Upper lobe of right lung (tissue), 1 donor: Measurements from ENCODE around the gene ESRP2. TPM values are rescaled to one million over a fixed set of nuclear protein-coding genes. Genes with fewer than 3 reads are reported as not detected.

Source experiments
- ATAC-seq: fragments of 200-7000 bp; cut with Tn5 transposase; one replicate; pipeline ENCODE4 v1.9.1; 2020; ENCODE audit warnings: mild to moderate bottlenecking, moderate library complexity
- DNase-seq: peaks from one replicate; pipeline ENCODE4 v3.0.0-alpha.2; 2020
- H3K27ac ChIP-seq: fragments of 200-600 bp; one replicate; pipeline ENCODE4 v1.8.0; 2022
- H3K27me3 ChIP-seq: fragments of 200-600 bp; one replicate; pipeline ENCODE4 v1.8.0; 2022; ENCODE audit warnings: mild to moderate bottlenecking
- H3K36me3 ChIP-seq: fragments of 200-600 bp; one replicate; pipeline ENCODE4 v1.8.0; 2022
- H3K4me1 ChIP-seq: fragments of 200-600 bp; one replicate; pipeline ENCODE4 v1.8.0; 2022
- H3K4me3 ChIP-seq: fragments of 200-600 bp; one replicate; pipeline ENCODE4 v1.8.0; 2022; ENCODE audit warnings: mild to moderate bottlenecking
- H3K9me3 ChIP-seq: fragments of 200-600 bp; one replicate; pipeline ENCODE4 v1.8.0; 2022
- intact Hi-C: fragments of 100-400 bp; cut with DNase I; formaldehyde crosslinking; loops from one replicate; pipeline ENCODE4 v1.11.0; 2022
- total RNA-seq: library from RNA; stranded (reverse); fragmentation: NEBNext Ultra II Directional; extraction: Animal tissue kit (Norgen Biotek cat#: 25700); gene quantifications from one replicate; pipeline ENCODE4 v1.2.1, GENCODE V29; 2021
- TF ChIP-seq, protein P1 (sequence below): fragments of 200-600 bp; IDR thresholded peaks from one replicate; pipeline ENCODE4 v1.8.0; 2022; ENCODE audit warnings: antibody characterized with exemption
- donor health status: DM: no; HTN: yes; CAD: no; lungs with severe emphysema.

The ESRP2 gene
- total RNA-seq, 1 donor from 2014 or later = 61.0 TPM

DNA sequence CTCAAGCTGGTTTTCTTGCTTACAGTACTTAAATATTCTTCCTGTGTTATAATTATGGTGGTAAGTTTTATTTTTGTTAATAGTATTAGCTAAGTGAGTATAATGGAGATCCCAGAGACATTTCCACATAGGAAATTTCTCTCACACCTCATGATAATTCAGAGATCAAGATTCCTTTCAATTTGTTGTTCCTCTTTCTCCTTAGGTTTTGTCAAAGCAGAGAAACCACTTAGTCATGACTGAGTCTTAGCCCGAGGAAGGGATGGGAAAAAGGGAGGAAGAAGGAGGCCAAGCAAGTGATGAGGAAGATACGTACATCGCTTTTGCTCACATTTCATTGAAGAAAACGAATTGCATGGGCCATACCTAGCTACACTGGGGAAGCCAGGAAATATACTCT is 18.4 kb downstream of the ESRP2 start:
- TF ChIP-seq, protein P1, sequence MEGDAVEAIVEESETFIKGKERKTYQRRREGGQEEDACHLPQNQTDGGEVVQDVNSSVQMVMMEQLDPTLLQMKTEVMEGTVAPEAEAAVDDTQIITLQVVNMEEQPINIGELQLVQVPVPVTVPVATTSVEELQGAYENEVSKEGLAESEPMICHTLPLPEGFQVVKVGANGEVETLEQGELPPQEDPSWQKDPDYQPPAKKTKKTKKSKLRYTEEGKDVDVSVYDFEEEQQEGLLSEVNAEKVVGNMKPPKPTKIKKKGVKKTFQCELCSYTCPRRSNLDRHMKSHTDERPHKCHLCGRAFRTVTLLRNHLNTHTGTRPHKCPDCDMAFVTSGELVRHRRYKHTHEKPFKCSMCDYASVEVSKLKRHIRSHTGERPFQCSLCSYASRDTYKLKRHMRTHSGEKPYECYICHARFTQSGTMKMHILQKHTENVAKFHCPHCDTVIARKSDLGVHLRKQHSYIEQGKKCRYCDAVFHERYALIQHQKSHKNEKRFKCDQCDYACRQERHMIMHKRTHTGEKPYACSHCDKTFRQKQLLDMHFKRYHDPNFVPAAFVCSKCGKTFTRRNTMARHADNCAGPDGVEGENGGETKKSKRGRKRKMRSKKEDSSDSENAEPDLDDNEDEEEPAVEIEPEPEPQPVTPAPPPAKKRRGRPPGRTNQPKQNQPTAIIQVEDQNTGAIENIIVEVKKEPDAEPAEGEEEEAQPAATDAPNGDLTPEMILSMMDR = no peak
- H3K27me3 ChIP-seq = no peaks in the 10 kb centered on the region
- H3K9me3 ChIP-seq = no peaks in the 10 kb centered on the region
- H3K4me3 ChIP-seq = no peak overlapping the region
- H3K4me1 ChIP-seq = no peaks in the 10 kb centered on the region
- H3K27ac ChIP-seq = no peak overlapping the region
- H3K36me3 ChIP-seq = peaks cover 15% of the 10 kb centered on the region
- DNase-seq (no peak), ATAC-seq (no peak)
- intact Hi-C loops = no loop called here

DNA sequence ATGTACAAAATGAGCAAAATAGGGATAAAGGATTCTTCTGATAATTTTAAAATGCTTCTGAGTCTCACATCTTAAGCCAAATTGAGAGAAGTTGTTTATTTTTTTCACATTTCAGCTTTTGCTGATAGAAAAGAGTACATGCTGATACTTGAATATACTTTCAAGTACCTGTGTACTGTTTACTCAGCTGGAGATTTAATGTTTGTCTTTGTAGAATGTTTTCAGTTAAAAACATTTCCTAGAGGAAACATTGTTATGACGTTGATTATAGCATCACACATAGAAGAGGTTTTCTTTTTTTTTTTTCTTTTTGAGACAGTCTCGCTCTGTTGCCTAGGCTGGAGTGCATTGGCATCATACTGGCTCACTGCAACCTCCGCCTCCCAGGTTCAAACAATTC is 19.7 kb downstream of the ESRP2 start:
- no peaks in the 10 kb centered on the region for H3K9me3 ChIP-seq
- no peak overlapping the region for H3K4me3 ChIP-seq
- no peak overlapping the region for H3K27ac ChIP-seq
- H3K36me3 ChIP-seq = peaks cover 6% of the 10 kb centered on the region
- no peak for DNase-seq
- intact Hi-C loops = no loop called here
- TF ChIP-seq, protein P1 = no peak
- H3K4me1 ChIP-seq = no peaks in the 10 kb centered on the region
- no peak for ATAC-seq
- H3K27me3 ChIP-seq = no peaks in the 10 kb centered on the region

DNA sequence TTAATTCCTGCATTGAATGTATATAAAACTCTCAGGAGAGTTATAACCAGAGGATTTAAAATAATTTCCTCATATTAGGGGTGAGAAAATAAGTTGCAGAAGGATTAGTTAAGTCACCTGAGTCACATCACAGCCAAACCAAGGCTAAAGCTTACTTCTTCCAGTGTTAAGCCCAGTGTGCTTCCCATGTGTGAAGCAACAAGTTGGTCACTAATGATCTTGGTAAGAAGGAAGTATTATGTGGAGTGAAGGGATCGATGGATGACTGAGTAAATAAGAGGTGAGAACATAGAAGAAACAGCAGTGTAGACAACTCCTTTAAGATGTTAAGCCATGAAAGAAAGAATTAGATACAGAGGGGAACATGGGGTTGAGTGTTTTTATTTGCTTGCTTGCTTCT is 20.6 kb downstream of the ESRP2 start:
- no peaks in the 10 kb centered on the region for H3K27me3 ChIP-seq
- peaks cover 4% of the 10 kb centered on the region for H3K36me3 ChIP-seq
- intact Hi-C loops = no loop called here
- no peak overlapping the region for H3K4me3 ChIP-seq
- H3K4me1 ChIP-seq = no peaks in the 10 kb centered on the region
- H3K27ac ChIP-seq = no peak overlapping the region
- DNase-seq (no peak), ATAC-seq (no peak)
- no peaks in the 10 kb centered on the region for H3K9me3 ChIP-seq
- TF ChIP-seq, protein P1 = no peak

- TF ChIP-seq, protein P1 = no peak
- ATAC-seq (no peak), DNase-seq (no peak)
- no peaks in the 10 kb centered on the region for H3K27me3 ChIP-seq
- H3K27ac ChIP-seq = no peak overlapping the region
- H3K36me3 ChIP-seq = peaks cover 4% of the 10 kb centered on the region
- no peaks in the 10 kb centered on the region for H3K4me1 ChIP-seq
- H3K9me3 ChIP-seq = no peaks in the 10 kb centered on the region
- intact Hi-C loops = no loop called here
- H3K4me3 ChIP-seq = no peak overlapping the region
These were observed 21.2 kb downstream of the ESRP2 start for GRCh38 chr16:68214726-68215125.

- no peak for DNase-seq
- Histone ChIP-seq H3K27ac (no peak overlapping the region), H3K4me3 (no peak overlapping the region), H3K36me3 (peaks cover 9% of the 10 kb centered on the region), H3K9me3 (no peaks in the 10 kb centered on the region), H3K4me1 (no peaks in the 10 kb centered on the region), H3K27me3 (no peaks in the 10 kb centered on the region)
- peak; percentile 25 for ATAC-seq
- intact Hi-C loops = no loop called here
- TF ChIP-seq, protein P1 = no peak
These were observed 29.7 kb downstream of the ESRP2 start for GRCh38 chr16:68206245-68206644.

- Histone ChIP-seq H3K9me3 (no peaks in the 10 kb centered on the region), H3K27me3 (no peaks in the 10 kb centered on the region), H3K36me3 (peaks cover 9% of the 10 kb centered on the region), H3K4me1 (no peaks in the 10 kb centered on the region), H3K27ac (no peak overlapping the region), H3K4me3 (no peak overlapping the region)
- ATAC-seq (no peak), DNase-seq (no peak)
- intact Hi-C loops = no loop called here
- TF ChIP-seq, protein P1 = no peak
These were observed 33.8 kb downstream of the ESRP2 start for GRCh38 chr16:68202091-68202519.
